HG03060 (cell line): ENCODE measurements around the gene NREP.

Experiments used
- ATAC-seq: cut with Tn5 transposase; IDR thresholded peaks from one replicate; pipeline ENCODE4 v1.9.1; 2021; ENCODE audit warnings: low read depth, moderate number of reproducible peaks; ENCODE audit not compliant: unreplicated experiment

The NREP gene

DNA sequence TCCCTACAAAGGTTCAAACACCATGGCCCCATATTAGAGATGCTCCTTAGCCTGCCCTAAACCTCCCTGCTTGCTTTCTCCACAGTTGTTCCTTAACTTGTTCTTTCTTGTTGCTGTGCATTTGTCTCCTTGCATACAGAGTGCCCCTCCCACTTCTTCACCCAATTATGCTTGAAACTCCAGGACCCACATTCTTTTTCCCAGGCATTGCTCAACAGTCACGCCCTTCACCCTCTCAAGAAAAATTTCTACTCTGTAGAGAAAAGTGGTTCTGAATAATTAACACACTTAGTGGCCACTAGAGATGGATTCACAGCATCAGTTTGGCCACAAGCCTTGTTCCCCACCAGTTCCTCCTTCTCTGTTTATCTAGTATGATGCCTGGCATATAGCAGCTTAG is 57.7 kb downstream of the NREP start:
- no peak for ATAC-seq

DNA sequence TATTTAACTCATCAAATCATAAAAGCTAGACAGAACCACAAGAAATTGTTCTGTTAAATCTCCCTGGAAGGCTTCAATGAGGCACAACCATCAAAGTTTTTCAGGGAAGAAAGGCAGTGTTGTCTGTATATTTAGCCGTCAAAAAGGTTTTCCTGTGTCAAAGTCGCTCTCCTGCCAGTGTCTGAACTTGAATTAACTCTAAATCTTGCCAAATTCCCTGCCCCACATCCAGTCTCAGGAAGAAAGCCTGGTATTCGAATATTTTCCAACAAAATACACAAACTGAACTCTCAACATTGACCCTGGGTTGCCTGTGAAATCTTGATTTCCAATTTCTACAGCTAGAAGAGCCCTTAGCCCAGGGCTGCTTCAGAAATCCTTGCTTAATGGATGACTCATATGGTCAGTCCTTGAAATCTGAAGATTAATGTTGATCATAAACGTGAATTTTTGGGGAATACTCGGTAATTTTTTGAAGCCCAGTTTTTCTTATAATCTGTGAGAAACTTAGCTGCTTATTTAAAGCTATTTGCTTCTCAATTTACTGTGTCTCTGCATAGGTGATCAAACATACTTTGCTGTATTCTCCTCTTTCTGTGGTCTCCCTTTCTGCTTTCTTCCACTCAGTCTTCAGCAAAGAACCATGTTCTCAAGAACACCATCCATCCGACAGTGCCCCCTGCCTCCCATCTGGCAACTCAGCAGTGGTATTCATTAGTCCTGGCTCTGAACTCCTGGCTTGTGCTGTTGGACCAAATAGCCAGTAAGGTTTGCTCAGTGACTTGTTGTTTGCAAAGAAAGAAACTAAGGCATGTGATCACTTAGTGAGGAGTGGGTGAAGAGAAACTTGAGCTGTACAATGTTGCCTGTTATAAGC is 58.9 kb downstream of the NREP start:
- no peak for ATAC-seq

DNA sequence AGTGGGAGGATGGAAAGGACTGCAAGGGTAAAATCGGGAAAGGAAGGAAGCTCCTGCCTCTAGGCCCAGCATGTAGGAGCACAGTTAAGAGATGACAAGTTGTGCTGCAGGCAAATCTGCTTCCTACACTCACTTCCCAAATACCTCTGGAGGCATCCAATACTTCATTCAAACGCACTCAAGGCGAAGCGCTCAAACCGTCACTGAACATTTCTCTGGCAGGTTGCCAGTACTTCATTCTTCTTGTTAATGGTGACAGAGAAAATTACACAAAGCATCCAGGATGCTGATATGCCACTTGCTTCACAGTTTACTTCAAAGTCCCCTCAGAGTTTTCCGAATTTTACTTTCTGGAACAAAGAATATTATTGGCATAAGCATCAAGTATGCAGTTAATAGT is 59.8 kb downstream of the NREP start:
- ATAC-seq, result no peak

DNA sequence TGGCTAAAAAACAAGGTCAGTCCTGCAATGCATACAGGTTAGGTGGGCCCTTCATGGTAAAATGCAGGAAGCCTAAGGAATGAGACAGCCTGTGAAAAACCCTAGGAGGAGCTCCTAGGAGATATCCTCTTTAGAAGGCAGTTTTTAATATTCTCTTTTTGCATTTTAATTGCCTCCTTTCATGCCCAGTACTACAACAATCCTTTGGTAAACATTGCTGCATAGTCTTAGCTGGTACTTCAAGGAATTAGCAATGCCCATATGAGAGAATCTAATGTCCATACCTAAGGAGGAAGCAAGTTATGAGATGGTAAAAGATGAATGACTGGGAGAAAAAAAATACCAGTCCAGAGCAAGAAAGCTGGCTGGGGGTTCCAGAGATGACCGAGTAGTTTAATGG is 61.0 kb downstream of the NREP start:
- ATAC-seq, result no peak

DNA sequence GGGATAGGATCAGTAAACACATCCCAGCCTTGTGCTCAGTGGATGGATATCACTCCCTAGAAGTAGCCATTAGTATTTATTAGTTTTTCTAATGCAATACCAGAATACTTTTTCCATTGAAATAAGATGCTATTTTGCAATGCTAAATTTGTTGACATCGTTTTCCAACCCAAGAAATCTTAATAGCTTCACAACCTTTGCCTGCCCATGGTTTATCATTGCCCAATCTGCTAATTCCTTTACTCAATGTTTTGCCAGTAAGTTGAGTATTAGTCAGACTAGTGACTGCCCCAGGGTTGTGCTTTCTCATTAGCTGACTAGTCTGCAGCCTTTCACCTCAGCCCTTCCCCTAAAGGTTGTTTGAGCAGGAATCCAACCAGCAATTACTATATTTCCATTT is 62.9 kb downstream of the NREP start:
- no peak for ATAC-seq

DNA sequence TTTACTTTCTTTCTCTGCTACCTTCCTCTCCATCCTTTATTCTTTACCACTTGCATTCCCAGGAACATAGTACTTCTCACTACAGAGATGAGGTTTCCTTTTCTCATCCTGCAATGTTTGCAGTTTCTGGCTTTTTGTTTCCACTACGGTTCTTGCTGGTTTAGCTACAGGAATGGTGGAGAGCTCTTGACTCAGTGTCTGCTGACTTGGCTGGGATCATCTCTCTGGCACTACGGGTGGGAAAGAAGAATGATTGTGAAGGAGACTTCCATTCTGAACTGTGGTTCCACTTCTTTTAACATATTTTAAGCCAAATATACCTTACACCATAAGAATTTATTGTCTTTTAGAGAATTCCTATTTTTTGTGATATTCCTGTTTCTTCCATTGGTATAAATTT is 65.1 kb downstream of the NREP start:
- ATAC-seq, result no peak

DNA sequence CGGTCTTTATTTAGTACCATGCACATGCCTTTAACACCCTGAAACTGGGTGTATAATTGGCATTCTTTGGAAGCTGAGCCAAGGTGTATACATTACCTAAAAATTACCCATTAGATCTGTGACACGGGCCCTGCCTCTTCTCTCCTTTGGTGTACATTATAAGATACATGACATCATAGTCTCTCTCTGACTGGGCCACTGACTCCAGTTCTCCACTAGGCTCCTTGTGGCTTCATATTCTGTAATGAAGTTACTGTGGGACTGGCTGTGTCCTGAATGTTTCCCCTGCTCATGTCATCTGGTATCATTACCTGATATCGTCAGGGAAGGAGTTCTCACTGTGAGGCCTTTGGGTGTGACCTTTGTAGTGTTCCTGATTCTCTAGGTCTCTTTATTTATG is 65.5 kb downstream of the NREP start:
- no peak for ATAC-seq

DNA sequence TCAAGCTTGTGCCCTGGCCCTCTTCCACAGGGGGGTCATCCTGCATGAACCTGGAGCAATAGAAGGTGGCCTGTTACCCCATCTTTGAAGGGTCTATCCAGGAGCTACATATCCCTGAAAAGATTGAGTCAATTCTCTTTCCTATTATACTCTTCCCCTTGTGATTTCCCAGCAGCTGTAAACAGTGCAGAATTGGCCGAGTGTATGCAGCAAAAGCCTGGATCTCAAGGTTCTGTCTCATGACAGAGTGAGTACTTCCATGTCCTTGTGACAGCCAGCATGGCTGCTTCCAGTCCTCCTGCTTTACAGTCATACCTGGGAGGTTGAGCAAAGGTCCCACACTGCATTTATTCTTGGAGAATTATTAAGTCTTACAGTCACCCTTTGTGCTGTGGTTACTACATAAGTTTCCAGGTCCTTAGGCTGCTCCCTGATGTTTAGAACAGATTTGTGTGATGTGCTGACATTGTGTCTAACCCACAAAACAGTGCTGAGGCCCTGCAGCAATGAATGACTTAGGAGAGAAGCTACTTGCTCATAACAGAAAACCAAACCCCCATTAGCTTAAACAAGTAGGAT is 67.5 kb downstream of the NREP start:
- ATAC-seq, result no peak

DNA sequence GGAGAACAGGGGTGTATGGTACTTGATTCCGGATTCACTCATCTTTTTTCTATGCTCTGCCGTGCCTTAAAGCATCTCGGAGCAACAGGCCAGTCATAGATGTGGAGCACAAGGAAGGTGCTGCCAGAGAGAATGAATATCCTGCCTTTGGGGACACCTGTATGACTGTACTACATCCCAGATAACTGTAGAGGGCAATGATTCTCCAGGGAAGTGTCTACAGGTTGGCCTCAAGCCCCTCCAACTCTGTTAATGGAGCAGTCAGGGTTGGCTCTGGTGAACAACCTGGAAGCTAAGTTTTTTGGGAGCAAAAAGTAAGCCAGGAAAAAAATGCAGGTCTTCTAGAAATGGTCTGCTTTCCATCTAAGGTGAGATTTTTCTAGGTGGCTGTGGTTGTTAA is 71.0 kb downstream of the NREP start:
- no peak for ATAC-seq

DNA sequence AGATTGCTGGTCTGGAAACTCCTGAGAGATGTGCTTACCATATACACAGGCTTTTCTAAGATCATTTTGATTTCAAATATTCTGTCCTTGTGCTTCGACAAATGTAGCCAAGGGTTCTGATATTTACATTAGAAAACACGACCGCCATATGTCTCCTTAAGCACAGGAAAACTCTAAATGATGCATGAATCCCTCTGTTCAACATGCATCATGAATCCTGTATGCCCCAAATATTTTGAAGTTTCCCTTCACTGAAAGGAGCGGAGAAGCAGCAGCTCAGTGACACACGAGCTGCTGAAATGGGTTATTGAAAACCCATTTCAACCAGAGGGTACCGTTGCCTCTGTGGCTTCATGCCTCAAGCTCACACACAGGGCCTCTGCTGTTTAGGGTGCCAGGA is 74.4 kb downstream of the NREP start:
- no peak for ATAC-seq

DNA sequence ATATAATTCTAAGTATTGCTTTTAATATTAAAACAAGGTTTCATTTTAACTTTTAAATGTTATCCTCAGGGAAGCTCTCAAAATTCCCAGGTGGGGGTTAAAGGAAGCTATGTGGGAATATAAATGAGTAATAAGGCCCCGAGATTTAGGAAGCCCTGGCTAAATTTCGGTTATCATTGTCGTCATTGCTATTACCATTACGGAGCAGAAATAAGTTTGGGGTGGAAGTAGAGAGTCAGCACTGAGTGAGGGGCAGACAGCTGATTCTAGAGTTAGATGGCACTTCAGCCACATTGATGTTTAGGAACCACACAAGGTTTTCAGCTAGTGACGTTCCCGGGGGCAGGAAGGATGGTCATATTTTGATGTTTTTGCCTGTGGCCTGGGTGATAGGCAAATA is 74.9 kb downstream of the NREP start:
- ATAC-seq, result no peak

DNA sequence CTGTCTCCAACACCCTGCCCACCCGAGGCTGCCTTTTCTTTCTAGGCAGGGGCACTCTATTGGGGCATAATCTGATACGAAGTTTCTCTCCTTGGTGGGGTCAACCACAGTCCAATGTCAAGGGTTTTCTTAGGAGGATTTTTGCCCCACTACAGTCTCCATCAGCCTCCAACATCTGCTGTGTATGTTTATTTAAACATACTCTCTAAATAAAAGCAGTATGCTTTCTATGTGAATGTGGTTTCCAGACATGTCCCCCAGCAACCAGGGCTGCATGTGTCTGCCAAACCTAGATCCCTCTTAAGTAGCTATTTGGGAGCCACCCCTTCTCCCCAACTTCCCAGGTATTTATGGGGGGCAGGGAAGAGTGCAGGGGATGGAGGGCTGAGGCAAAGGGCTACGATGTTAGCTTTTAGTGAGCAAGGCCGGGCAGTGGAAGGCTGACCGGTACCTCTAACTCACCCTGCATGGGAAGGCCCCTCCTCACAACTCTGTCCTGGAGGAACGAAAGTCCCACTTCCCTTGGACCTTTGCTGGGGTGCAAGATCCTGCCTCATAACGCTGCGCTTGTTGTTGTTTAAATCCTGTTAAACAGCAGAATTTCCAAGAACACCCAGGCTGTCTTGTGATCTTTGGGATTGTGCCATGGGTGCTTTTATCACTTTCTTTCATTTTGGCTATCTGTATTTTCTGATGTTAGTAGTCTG is 75.4 kb downstream of the NREP start:
- ATAC-seq, result no peak

DNA sequence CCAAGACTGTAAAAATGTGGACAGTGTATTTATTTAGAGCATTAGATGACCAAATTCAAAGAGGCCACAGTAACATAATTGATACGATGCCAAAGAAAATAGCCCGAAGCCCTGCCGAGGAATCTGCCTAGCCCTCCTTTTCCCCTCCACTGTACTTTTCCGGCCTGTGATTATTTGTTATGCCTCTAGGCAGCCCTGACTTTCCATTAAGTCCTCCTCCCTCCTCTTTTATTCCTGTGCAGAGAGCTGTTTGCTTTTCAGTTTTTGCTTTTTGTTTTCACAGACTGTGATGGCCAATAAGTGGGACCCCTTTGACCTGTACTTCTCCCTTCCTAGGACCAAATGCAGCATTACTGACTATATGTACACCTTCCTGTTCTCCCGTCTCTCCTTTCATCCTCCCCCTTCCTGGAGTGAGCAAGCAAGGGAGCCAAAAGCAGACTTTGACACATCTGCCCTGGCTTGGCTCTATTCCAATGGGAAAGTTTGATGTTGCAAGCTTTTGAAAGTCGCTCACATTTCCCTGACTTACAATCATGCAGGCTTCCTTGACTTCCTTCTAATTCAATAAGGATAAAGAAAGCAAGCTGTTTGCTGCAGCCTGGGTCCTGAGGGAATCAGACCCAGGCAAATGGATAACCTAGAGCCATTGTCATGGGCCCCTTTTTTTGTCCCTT is 76.1 kb downstream of the NREP start:
- ATAC-seq, result no peak

DNA sequence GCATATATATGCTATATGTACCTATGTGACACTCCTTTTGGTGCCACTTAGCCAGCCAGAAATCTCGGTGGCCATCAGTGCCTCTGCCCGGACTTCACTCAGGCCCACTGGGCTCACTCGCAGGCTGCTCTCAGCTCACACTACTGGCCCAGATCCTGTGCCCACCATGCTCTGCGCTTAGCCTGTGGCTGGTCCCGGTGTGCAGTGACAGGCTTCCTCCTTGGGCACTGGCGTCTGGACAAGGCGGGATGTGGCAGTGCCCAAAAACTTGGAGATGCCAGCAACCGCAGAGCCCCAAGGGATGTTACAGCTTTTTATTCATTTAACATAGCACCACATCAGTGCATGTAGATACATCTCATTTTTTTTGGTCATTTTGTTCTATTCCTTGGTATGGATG is 77.4 kb downstream of the NREP start:
- ATAC-seq, result no peak
